Measurements from ENCODE around the gene IL10RA. TPM values are rescaled to one million over a fixed set of nuclear protein-coding genes. Genes with fewer than 3 reads are reported as not detected.
"Not testable (repeated sequence)": the region's sequence is repeated elsewhere in the genome, so short reads cannot be mapped to it uniquely, and the experiment has no call there.

Gene IL10RA
- total RNA-seq, 1 experiment from 2014 or later: 1.7 TPM

GRCh38 chr11:117978291-117978910 is 7.8 kb upstream of the IL10RA start:
- H3K79me2 ChIP-seq (ENCODE audit: insufficient read depth, low read length); H3K4me1 ChIP-seq (ENCODE audit: control insufficient read depth in 1 of 2, insufficient read depth in 2 of 2, low read length in 2 of 2); DNase-seq (ENCODE audit: low read depth, low spot score); H4K20me1 ChIP-seq (ENCODE audit: insufficient read depth); H3K27ac ChIP-seq (ENCODE audit: low read depth, low read length); H2AFZ ChIP-seq (ENCODE audit: low read depth, low read length, poor library complexity, severe bottlenecking); H3K27me3 ChIP-seq (ENCODE audit: insufficient read depth, low read length); BruUV-seq (replicated peaks); POLR2A ChIA-PET; H3K4me2 ChIP-seq (ENCODE audit: low read length); H3K9me2 ChIP-seq (ENCODE audit: insufficient read depth); intact Hi-C loops (cut with micrococcal nuclease); H3K9me3 ChIP-seq (ENCODE audit: control insufficient read depth in 1 of 2, insufficient read depth in 1 of 2, low read depth in 1 of 2, low read length in 2 of 2); ATAC-seq; RAD21 ChIA-PET (ENCODE audit: low non-redundant PET in 1 of 2, low total read pairs in 2 of 2, uncharacterized antibody in 2 of 2, unreplicated experiment in 2 of 2); H3K36me3 ChIP-seq (ENCODE audit: control insufficient read depth in 1 of 2, insufficient read depth in 2 of 2, low read length in 2 of 2); H3K9ac ChIP-seq (ENCODE audit: low read length); H3K4me3 ChIP-seq (replicated peaks in 1 of 2; ENCODE audit: low read depth in 1 of 2, low read length in 2 of 2): not testable (repeated sequence)
- CTCF ChIA-PET: interaction anchor here (1.4 kb wide), 1 partner anchor 32 kb away, joined by 4 read pairs; no protein-coding TSS in a partner anchor

GRCh38 chr11:117978991-117979390 is 7.2 kb upstream of the IL10RA start:
- Histone ChIP-seq H3K27me3 (ENCODE audit: insufficient read depth, low read length) (0 out of 2 replicates have a peak, but pooled peaks cover 5% of the 10 kb centered on the region), H3K27ac (ENCODE audit: low read depth, low read length) (no peak overlapping the region), H4K20me1 (ENCODE audit: insufficient read depth) (no peaks in the 10 kb centered on the region), H2AFZ (ENCODE audit: low read depth, low read length, poor library complexity, severe bottlenecking) (no peak overlapping the region), H3K9me2 (ENCODE audit: insufficient read depth) (no peaks in the 10 kb centered on the region), H3K9me3 (ENCODE audit: control insufficient read depth in 1 of 2, insufficient read depth in 1 of 2, low read depth in 1 of 2, low read length in 2 of 2) (no peaks in the 10 kb centered on the region), H3K36me3 (ENCODE audit: control insufficient read depth in 1 of 2, insufficient read depth in 2 of 2, low read length in 2 of 2) (no peaks in the 10 kb centered on the region), H3K4me2 (ENCODE audit: low read length) (no peak overlapping the region), H3K4me3 (replicated peaks in 1 of 2; ENCODE audit: low read depth in 1 of 2, low read length in 2 of 2) (no peak overlapping the region), H3K79me2 (ENCODE audit: insufficient read depth, low read length) (no peaks in the 10 kb centered on the region), H3K9ac (ENCODE audit: low read length) (no peak overlapping the region), H3K4me1 (ENCODE audit: control insufficient read depth in 1 of 2, insufficient read depth in 2 of 2, low read length in 2 of 2) (no peaks in the 10 kb centered on the region)
- DNase-seq (ENCODE audit: low read depth, low spot score) (no peak), ATAC-seq (no peak)
- ChIA-PET CTCF (no interaction called here), RAD21 (ENCODE audit: low non-redundant PET in 1 of 2, low total read pairs in 2 of 2, uncharacterized antibody in 2 of 2, unreplicated experiment in 2 of 2) (no interaction called here), POLR2A (no interaction called here)
- intact Hi-C loops (cut with micrococcal nuclease): no loop called here
- TF ChIP-seq YY1 (IDR thresholded peaks at IDR 0.05; ENCODE audit: extremely low read depth, insufficient replicate concordance, low read depth, low read length): no peak
- no peak for TF ChIP-seq ATF3 (IDR thresholded peaks at IDR 0.05)
- no peak for TF ChIP-seq ZNF274 (IDR thresholded peaks at IDR 0.05; ENCODE audit: low read depth, low read length)
- no peak for TF ChIP-seq ZBTB33 (IDR thresholded peaks at IDR 0.05; ENCODE audit: extremely low read depth, insufficient replicate concordance, low read length)
- TF ChIP-seq CEBPB (IDR thresholded peaks at IDR 0.05; ENCODE audit: low read depth): no peak
- no peak for TF ChIP-seq CBX3 (IDR thresholded peaks at IDR 0.05; ENCODE audit: low read depth)
- TF ChIP-seq EGR1 (IDR thresholded peaks at IDR 0.05; ENCODE audit: low read depth): no peak
- no peak for TF ChIP-seq JUND (IDR thresholded peaks at IDR 0.05)
- TF ChIP-seq MAX (IDR thresholded peaks at IDR 0.05): no peak
- TF ChIP-seq FOSL1 (IDR thresholded peaks at IDR 0.05; ENCODE audit: low read depth): no peak
- BruUV-seq (replicated peaks): no TSS peak

All from HCT116 (cell line).